ENCODE measurements around the gene CD5L.

CD5L gene

GRCh38 chr1:157862114-157863070 is 20.8 kb upstream of the CD5L start:
- Histone ChIP-seq H3K4me3 (replicated peaks; ENCODE audit: insufficient read depth, low read length) (no peak overlapping the region), H3K27me3 (ENCODE audit: insufficient read depth, poor library complexity, severe bottlenecking) (peaks cover 2% of the 10 kb centered on the region), H3K27ac (replicated peaks) (no peak overlapping the region)
- TF ChIP-seq CTCF (IDR thresholded peaks at IDR 0.05; ENCODE audit: insufficient read depth, low read length) (no peak), SPI1 (IDR thresholded peaks at IDR 0.05; ENCODE audit: borderline replicate concordance, low read depth) (0 out of 2 replicates have a peak, but pooled peaks have one; percentile 8)
- TF ChIP-seq, protein P1, sequence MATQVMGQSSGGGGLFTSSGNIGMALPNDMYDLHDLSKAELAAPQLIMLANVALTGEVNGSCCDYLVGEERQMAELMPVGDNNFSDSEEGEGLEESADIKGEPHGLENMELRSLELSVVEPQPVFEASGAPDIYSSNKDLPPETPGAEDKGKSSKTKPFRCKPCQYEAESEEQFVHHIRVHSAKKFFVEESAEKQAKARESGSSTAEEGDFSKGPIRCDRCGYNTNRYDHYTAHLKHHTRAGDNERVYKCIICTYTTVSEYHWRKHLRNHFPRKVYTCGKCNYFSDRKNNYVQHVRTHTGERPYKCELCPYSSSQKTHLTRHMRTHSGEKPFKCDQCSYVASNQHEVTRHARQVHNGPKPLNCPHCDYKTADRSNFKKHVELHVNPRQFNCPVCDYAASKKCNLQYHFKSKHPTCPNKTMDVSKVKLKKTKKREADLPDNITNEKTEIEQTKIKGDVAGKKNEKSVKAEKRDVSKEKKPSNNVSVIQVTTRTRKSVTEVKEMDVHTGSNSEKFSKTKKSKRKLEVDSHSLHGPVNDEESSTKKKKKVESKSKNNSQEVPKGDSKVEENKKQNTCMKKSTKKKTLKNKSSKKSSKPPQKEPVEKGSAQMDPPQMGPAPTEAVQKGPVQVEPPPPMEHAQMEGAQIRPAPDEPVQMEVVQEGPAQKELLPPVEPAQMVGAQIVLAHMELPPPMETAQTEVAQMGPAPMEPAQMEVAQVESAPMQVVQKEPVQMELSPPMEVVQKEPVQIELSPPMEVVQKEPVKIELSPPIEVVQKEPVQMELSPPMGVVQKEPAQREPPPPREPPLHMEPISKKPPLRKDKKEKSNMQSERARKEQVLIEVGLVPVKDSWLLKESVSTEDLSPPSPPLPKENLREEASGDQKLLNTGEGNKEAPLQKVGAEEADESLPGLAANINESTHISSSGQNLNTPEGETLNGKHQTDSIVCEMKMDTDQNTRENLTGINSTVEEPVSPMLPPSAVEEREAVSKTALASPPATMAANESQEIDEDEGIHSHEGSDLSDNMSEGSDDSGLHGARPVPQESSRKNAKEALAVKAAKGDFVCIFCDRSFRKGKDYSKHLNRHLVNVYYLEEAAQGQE (IDR thresholded peaks at IDR 0.05; ENCODE audit: insufficient replicate concordance, low read depth): no peak
- no peak for DNase-seq (ENCODE audit: low read depth in 1 of 2, low spot score in 1 of 2)

- no peak overlapping the region for H3K27ac ChIP-seq (replicated peaks)
- no peak for DNase-seq (ENCODE audit: low read depth in 1 of 2, low spot score in 1 of 2)
- TF ChIP-seq CTCF (IDR thresholded peaks at IDR 0.05; ENCODE audit: insufficient read depth, low read length) (no peak), POLR2AphosphoS5 (IDR thresholded peaks at IDR 0.05; ENCODE audit: low read depth) (no peak), SPI1 (IDR thresholded peaks at IDR 0.05; ENCODE audit: borderline replicate concordance, low read depth) (no peak), GABPA (IDR thresholded peaks at IDR 0.05; ENCODE audit: low read depth) (no peak)
- TF ChIP-seq, protein P1 (IDR thresholded peaks at IDR 0.05; ENCODE audit: insufficient replicate concordance, low read depth): no peak
- peaks cover 3% of the 10 kb centered on the region for H3K27me3 ChIP-seq (ENCODE audit: insufficient read depth, poor library complexity, severe bottlenecking)
- H3K4me3 ChIP-seq (replicated peaks; ENCODE audit: insufficient read depth, low read length): no peak overlapping the region
Measured at GRCh38 chr1:157856538-157856937, 14.9 kb upstream of the CD5L start.

DNA sequence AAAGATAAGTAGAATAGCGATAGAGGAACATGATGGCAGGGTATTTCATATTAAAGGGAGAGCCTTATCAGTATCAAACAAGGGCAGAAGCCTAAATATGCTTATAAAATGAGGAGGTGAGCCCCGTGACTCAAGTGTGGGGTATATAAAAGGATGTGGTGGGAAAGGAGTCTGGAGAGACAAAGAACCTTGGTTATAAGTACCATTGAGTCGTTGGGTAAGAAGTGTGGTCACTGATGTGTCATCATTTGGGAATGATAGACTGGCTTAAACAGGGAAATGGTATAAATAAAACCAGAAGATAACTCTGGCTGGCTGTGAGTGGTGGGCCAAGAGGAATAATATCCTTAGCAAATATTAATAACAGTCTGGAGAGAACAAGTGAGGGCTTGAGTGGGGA is 10.9 kb upstream of the CD5L start:
- no peak for TF ChIP-seq POLR2AphosphoS5 (IDR thresholded peaks at IDR 0.05; ENCODE audit: low read depth)
- TF ChIP-seq, protein P1 (IDR thresholded peaks at IDR 0.05; ENCODE audit: insufficient replicate concordance, low read depth): no peak
- no peak for TF ChIP-seq CTCF (IDR thresholded peaks at IDR 0.05; ENCODE audit: insufficient read depth, low read length)
- TF ChIP-seq GABPA (IDR thresholded peaks at IDR 0.05; ENCODE audit: low read depth): no peak
- no peak for TF ChIP-seq SPI1 (IDR thresholded peaks at IDR 0.05; ENCODE audit: borderline replicate concordance, low read depth)
- Histone ChIP-seq H3K4me3 (replicated peaks; ENCODE audit: insufficient read depth, low read length) (no peak overlapping the region), H3K27me3 (ENCODE audit: insufficient read depth, poor library complexity, severe bottlenecking) (peaks cover 3% of the 10 kb centered on the region), H3K27ac (replicated peaks) (no peak overlapping the region)
- DNase-seq (ENCODE audit: low read depth in 1 of 2, low spot score in 1 of 2): no peak
